LoVo (cell line): ENCODE results near the gene PCYT1A.
"Not testable (repeated sequence)": the region's sequence is repeated elsewhere in the genome, so short reads cannot be mapped to it uniquely, and the experiment has no call there.

Experiments used
- DNase-seq: peaks from one replicate; pipeline ENCODE4 v3.0.0-alpha.2; 2016; ENCODE audit warnings: low spot score

Gene PCYT1A

GRCh38 chr3:196287440-196288140 lies at the start of gene PCYT1A:
TSS of gene PCYT1A (minus strand) at chr3:196287726. CDS start at chr3:196270531, 17,195 bp downstream.
- peak; percentile 93 for DNase-seq

- DNase-seq: peak; percentile 8
These were observed 49.0 kb upstream of the PCYT1A start for GRCh38 chr3:196336319-196337145.

- no peak for DNase-seq
These were observed 48.0 kb upstream of the PCYT1A start for GRCh38 chr3:196335503-196335948.

- DNase-seq: no peak
These were observed 47.5 kb upstream of the PCYT1A start for GRCh38 chr3:196334982-196335381.

- no peak for DNase-seq
These were observed 44.6 kb upstream of the PCYT1A start for GRCh38 chr3:196332168-196332567.

GRCh38 chr3:196327405-196327804 lies 39.9 kb upstream of the PCYT1A start:
- DNase-seq: no peak

- no peak for DNase-seq
These were observed 39.4 kb upstream of the PCYT1A start for GRCh38 chr3:196326936-196327335.

- no peak for DNase-seq
These were observed 36.2 kb upstream of the PCYT1A start for GRCh38 chr3:196323691-196324090.

GRCh38 chr3:196323016-196323415 lies 35.5 kb upstream of the PCYT1A start:
- DNase-seq: no peak

- no peak for DNase-seq
These were observed 33.6 kb upstream of the PCYT1A start for GRCh38 chr3:196321162-196321561.

- DNase-seq: no peak
These were observed 32.6 kb upstream of the PCYT1A start for GRCh38 chr3:196320137-196320536.

- DNase-seq: peak; percentile 95
These were observed 30.4 kb upstream of the PCYT1A start, which contains the start of gene DYNLT2B for GRCh38 chr3:196317687-196318467. TSS of gene DYNLT2B (minus strand) at chr3:196318240. CDS start at chr3:196318152, 88 bp downstream.

GRCh38 chr3:196316799-196317686 lies 29.5 kb upstream of the PCYT1A start:
- DNase-seq: not testable (repeated sequence)

- DNase-seq: no peak
These were observed 28.3 kb upstream of the PCYT1A start for GRCh38 chr3:196315821-196316220.

- DNase-seq: no peak
These were observed 27.1 kb upstream of the PCYT1A start for GRCh38 chr3:196314597-196314996.

- DNase-seq: not testable (repeated sequence)
These were observed 26.6 kb upstream of the PCYT1A start for GRCh38 chr3:196314086-196314485.

GRCh38 chr3:196302960-196303359 lies 15.4 kb upstream of the PCYT1A start:
- not testable (repeated sequence) for DNase-seq

GRCh38 chr3:196302551-196302950 lies 15.0 kb upstream of the PCYT1A start:
- not testable (repeated sequence) for DNase-seq

GRCh38 chr3:196298521-196298920 lies 11.0 kb upstream of the PCYT1A start:
- no peak for DNase-seq

GRCh38 chr3:196292286-196292923 lies 4.9 kb upstream of the PCYT1A start:
- no peak for DNase-seq

GRCh38 chr3:196288141-196288460 lies 575 bp upstream of the PCYT1A start:
- DNase-seq: peak; percentile 25
